Measurements from ENCODE around the gene DNAH11.
"Not testable (repeated sequence)": the region's sequence is repeated elsewhere in the genome, so short reads cannot be mapped to it uniquely, and the experiment has no call there.

DNAH11 gene

GRCh38 chr7:21771906-21772610, 229.2 kb downstream of the DNAH11 start:
- ATAC-seq (no peak), DNase-seq (no peak)

- no peak for ATAC-seq
These were observed 230.5 kb downstream of the DNAH11 start for GRCh38 chr7:21773326-21773725.

GRCh38 chr7:21777921-21778320, 235.1 kb downstream of the DNAH11 start:
- no peak for ATAC-seq
- DNase-seq: no peak

More at GRCh38 chr7:21773326-21773725, 230.5 kb downstream of the DNAH11 start:
- DNase-seq: no peak

DNA sequence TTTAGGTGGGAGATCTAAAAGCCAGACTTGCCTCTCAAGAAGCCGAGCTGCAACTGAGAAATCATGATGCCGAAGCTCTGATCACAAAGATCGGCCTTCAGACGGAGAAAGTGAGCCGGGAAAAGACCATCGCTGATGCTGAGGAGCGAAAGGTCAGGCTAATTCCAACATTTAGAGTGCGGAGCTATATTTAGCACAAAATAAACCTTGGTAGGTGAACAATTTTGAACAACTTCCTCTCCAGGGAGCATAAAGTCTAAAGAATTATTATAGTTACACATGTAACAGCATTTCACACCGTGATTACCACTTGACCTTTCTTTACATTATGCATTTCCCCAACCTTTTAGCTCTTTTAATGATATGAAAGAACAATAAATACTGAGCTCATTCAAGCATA, 236.1 kb downstream of the DNAH11 start:
- DNase-seq (no peak), ATAC-seq (no peak)

DNA sequence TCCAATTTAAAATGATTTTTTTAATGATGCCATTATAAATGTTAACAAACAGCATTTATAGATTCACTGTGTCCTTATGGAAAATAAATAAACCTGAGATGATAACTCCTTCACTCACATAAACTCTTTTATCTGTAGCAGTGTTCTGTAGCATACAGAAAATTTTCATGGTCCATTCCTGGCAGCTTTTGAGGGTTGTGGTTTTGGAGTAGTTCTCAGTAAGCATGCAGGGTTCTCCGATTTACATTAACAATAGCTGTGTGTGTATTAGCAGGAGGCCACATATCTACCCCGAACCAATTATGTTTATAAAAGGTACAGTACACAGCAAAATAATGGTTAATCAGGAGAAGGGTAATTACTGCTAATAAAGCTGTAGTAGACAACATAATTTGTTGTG, 240.2 kb downstream of the DNAH11 start:
- no peak for ATAC-seq
- no peak for DNase-seq

DNA sequence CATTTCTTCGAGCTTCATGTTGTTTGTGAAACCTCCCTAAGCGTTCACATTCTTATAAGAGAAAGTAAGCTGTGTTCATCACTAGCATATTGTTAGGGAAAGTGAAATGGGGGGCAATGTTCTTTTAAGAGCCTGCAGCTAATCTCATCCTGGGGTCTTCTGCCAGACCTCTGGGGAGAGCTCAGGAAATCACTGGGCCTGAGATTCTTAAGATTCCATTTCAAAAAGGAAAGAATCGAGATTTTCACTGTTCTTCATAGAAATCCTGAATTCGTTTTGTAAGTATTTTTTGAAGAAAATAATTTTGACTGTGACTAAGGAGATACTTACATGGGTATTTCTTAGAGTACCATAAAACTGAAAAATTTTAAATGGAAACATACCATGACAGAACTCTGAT, 242.2 kb downstream of the DNAH11 start:
- no peak for DNase-seq
- no peak for ATAC-seq

DNA sequence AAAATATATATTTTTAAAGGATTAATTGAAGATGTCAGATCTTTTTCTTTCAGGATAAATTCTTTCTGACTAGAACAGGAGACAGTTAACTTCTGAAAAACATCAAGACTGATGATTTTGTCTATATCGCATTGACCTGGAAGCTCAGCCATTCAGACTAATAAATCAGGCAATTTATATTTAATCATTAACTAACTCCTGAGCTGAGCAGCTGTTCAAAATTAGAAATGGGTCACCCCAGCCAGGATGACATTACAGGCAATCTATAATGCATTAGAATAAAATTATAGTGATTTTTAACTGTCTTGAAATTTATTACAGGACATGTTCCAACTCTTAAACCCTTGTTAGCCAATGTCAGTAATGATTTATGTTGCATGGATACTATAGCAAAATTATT, 263.0 kb downstream of the DNAH11 start:
- no peak for DNase-seq
- no peak for ATAC-seq

DNA sequence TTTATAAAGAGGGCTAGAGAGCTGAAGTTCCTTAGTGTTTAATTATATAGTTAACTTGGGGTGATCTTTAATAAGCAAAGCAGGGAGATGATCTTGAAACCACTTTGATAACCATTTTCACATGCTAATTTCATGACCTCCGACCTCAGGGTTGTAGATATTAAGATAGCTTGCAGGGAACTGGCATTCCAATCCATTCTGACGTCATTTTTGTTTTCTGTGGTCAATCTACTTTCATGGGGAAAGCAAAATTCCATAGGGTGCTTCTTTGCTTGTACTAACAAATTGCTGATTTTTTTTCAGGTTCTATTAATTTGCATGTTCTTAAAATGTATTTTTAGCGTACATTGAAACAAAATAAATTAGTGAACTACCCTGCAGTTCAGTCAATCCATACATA, 263.5 kb downstream of the DNAH11 start:
- DNase-seq: no peak
- ATAC-seq: no peak

GRCh38 chr7:21819048-21819447, 276.2 kb downstream of the DNAH11 start:
- ATAC-seq (no peak), DNase-seq (no peak)

DNA sequence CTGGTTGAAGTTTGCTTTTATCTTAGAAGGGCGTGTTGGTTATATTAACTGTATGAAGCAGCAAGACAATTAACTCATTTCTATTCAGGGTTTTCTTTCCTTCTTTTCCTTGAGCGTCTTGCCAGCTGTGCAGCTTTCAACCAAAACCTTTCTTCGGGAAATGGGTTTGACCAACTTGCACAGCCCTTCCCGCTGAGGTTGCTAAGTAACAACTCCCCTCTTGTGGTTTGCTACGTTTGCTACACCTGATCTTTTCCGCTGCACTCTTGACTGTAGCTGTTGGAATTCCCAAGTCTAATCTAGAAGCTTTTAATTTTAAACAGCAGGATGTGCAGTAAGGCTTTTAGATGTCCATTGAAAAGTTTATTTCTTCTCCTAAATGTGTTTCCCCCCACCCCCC, 286.0 kb downstream of the DNAH11 start:
- DNase-seq (no peak), ATAC-seq (no peak)

DNA sequence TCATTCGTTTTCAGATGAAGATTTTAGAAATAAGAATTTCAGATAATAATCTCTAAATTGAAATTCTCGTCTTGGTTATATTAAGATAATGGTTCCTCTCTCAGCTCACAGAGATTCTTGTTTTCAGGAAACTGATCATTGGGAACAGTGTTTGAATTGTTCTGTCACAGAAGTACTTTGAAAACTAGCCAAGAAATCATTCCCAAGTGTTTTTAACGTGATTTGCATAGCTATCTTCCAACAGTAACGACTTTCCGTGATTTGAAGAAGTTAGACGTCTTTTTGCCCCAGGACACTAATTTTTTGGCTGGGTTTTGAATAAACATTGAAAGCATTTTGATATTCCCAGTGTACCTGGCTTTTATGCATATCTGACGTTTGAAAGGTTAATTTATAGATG, 286.9 kb downstream of the DNAH11 start:
- ATAC-seq: no peak
- DNase-seq: no peak

- no peak for DNase-seq
- no peak for ATAC-seq
These were observed 301.9 kb downstream of the DNAH11 start for GRCh38 chr7:21844742-21845141.

DNA sequence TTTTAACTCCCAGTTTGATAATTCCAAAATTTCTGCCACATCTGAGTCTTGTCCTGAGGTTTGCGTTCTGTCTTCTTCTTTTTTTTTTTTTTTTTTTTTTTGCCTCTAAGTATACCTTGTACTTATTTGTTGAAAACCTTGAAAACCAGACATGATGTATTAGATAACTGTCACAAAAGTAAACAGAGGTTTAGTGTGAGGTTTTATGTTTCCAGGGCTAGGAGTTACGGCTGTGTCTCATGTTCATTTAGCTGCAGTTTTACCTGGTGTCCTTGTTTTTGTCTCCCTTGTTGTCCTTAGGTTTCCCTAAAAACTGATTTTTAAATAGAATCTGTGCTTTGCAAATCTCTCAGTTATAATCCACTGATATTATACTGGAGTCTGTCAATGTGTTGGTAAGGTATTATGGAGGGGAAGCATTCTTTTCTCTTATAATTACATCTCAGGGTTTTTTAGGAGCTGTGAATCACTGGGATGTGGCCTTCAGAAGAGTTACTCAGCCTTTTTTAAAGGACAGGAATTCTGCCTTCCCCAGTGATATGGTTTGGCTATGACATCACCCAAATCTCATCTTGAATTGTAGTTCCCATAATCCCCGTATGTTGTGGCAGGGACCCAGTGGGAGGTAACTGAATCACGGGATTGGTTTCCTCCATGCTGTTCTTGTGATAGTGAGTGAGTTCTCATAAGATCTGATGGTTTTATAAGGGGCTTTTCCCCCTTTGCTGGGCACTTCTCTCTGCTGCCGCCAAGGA, 307.9 kb downstream of the DNAH11 start:
- DNase-seq: no peak

GRCh38 chr7:21851559-21851967, 308.7 kb downstream of the DNAH11 start:
- DNase-seq: no peak
- no peak for ATAC-seq

More for the DNA sequence above, 307.9 kb downstream of the DNAH11 start:
- no peak for ATAC-seq

- ATAC-seq, DNase-seq: not testable (repeated sequence)
These were observed 322.9 kb downstream of the DNAH11 start for GRCh38 chr7:21865631-21866204.

- DNase-seq: no peak
- ATAC-seq: no peak
These were observed 323.9 kb downstream of the DNAH11 start for GRCh38 chr7:21866731-21867130.

DNA sequence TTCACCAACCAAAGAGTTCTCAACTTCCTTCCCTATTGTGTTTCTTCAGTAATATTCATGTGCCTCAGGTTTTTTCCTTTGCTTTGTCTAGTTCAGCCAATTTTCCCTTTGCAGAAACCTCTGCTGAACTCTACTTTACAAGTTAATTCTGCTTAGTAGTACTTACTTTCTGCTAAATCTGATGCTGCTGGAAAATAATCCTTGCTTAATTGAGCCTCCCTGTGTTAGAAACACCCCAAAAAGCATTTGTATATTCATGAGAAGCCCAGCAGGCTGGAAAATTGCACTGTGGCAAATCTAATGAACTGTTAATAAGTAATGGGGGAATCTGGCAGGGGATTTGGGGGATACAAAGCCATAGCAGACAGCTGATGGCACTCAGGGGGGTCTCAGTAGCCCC, 324.4 kb downstream of the DNAH11 start:
- DNase-seq (no peak), ATAC-seq (no peak)

- ATAC-seq: no peak
- DNase-seq: no peak
These were observed 325.2 kb downstream of the DNAH11 start for GRCh38 chr7:21867816-21868575.

- DNase-seq: no peak
These were observed 325.7 kb downstream of the DNAH11 start for GRCh38 chr7:21868576-21868850.

GRCh38 chr7:21869785-21870402, 327.1 kb downstream of the DNAH11 start:
- no peak for DNase-seq
- ATAC-seq: no peak

More at GRCh38 chr7:21868576-21868850, 325.7 kb downstream of the DNAH11 start:
- ATAC-seq: no peak

- DNase-seq: no peak
These were observed 340.2 kb downstream of the DNAH11 start for GRCh38 chr7:21883069-21883468.

DNA sequence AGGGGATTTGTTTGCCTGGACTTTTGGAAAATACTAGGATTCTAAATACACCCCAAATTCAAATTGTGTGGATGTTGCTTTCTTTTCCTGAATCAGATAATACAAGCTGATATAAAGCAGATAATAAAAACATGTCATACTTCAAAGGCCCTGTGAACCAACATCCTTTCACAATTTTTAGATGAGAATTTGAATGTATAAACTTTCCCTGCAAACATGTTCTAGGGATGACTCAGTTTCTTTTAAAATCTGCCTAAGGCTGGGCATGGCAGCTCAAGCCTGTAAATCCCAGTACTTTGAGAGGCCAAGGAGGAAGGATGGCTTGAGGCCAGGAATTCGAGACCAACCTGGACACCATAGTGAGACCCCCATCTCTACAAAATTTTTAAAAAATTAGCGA, 340.7 kb downstream of the DNAH11 start:
- not testable (repeated sequence) for DNase-seq, ATAC-seq

More at GRCh38 chr7:21883069-21883468, 340.2 kb downstream of the DNAH11 start:
- ATAC-seq: no peak

Data from stimulated activated naive CD8-positive, alpha-beta T cell treated with anti-CD3 and anti-CD28 coated beads, Interleukin-15, Interleukin-2, amounts not matched to agents 100 U/mL and 50 U/mL, for 24 hours (primary cell).